H4 (cell line): ENCODE results near the gene POC1B. TPM values are rescaled to one million over a fixed set of nuclear protein-coding genes. Genes with fewer than 3 reads are reported as not detected.
A peak's percentile ranks its signal among the peaks of the same experiment; 100 is the strongest.

ENCODE experiments used
- DNase-seq: peaks from one replicate; pipeline ENCODE4 v3.0.0-alpha.2; 2015; ENCODE audit warnings: low spot score
- total RNA-seq: library from RNA; depleted of rRNA; stranded (reverse); fragments of >200 nt; shearing (Covaris generic); gene quantifications from 2 replicates; pipeline ENCODE4 v1.2.3, GENCODE V29; 2014; rRNA removed

POC1B gene
- total RNA-seq, 1 experiment from 2014 or later = 9.5 TPM

DNA sequence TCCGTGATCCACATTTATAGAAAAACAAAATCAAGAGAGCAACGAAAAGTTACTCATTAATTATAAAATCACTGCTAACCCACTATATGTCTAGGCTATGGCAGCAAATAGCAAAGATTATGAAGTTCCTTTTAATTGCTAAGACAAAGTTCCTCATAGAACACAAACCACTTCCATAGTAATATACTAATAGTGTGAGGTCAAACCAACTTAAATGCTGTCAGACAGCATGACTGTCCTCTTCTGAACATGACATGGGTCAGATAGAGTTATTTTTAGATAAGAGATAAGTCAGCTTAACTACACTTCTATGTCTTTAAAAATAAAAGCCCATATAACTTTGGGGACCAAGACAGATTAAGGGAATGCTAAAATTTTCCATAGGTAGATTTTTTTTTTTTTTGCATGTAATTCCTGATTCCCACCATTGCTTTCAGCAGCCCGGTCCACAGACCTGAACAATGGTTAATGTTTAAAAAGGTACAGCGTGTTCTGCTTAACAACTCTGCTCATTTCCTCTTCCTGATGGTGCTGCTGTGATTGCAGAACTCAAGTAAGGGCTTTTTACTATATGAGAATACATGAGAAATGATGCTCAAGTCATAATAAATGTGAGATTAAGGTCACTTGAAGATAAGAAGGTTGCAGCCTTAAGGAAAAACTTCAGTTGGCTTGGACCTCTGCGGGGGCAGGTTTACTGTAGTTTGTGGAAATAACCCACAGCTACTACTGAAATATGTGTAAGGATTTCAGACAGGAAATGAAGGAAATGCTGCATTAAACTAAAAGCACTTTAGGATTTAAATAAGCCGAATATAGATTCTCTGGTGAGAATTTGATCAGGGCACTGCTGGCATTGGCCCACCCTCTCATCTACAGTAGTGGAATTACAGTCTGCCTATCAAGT lies 135.8 kb downstream of the POC1B start:
- no peak for DNase-seq

DNA sequence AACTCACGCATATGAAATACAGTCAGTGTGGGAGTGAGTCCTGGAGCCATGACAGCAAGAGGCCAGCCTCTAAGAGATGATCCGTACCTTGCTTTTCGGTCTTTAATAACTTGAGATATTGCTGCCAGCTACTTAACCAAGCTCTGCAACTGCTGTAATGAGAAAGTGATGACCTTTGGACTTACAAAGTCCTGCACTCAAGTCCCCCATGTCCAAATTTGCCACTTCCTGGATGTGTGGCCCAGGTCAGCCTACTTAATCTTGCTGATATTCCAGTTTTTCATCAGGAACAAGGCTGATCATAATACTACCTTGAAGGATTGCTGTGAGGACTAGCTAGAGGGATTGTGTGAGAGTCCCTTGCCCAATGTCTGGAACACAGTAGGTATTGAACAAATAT lies 139.7 kb downstream of the POC1B start:
- DNase-seq = no peak

DNA sequence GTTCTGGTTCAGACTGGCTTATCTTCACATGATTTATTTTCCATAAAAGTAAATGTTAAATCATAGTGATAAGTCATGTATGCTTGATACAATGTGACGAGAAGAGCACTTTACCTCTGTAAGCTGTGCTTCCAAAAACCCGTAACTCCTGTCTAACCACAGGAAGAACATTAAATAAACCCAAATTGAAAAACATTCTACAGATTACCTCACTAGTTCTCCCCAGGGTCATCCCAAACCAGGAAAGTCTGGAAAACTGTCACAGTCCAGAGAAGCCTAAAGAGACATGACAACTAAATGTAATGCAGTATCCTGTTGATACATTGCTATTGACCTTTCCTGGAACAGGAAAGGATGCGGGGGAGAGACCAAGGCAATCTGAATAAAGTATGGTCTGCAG lies 141.0 kb downstream of the POC1B start:
- no peak for DNase-seq

DNA sequence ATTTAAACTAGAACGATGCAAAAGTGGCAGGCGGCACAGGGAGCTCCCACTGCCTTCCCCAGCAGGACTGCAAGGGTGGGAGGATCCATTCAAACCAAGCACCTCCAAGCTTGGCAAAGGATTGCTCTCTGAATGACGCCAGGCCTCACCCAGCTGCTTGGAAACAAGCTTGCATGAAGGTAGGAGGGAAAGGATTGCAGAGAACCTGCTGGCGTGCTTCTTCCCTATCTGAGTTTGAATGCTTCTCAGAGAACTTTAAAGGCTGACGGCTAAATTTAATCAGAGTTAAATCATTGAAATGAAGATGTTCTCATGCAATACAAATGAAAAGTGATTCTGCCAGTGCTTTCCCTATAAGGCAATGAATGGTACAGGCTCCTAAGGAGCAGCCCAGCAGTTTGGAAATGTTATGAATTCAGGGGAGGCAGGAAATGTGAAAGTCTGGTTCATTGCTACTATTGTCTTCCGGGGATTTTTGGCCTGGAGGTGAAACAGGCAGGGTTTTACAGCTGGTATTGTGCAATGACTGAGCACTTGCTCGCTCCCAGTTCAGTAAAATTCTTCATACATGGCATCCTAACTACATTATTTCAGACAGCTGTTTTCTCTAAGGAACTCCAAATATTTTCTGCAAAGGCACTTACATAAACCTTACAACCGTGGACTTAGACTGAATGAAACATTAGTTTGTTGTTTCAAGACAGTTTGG lies 141.6 kb downstream of the POC1B start:
- peak; percentile 53 for DNase-seq

DNA sequence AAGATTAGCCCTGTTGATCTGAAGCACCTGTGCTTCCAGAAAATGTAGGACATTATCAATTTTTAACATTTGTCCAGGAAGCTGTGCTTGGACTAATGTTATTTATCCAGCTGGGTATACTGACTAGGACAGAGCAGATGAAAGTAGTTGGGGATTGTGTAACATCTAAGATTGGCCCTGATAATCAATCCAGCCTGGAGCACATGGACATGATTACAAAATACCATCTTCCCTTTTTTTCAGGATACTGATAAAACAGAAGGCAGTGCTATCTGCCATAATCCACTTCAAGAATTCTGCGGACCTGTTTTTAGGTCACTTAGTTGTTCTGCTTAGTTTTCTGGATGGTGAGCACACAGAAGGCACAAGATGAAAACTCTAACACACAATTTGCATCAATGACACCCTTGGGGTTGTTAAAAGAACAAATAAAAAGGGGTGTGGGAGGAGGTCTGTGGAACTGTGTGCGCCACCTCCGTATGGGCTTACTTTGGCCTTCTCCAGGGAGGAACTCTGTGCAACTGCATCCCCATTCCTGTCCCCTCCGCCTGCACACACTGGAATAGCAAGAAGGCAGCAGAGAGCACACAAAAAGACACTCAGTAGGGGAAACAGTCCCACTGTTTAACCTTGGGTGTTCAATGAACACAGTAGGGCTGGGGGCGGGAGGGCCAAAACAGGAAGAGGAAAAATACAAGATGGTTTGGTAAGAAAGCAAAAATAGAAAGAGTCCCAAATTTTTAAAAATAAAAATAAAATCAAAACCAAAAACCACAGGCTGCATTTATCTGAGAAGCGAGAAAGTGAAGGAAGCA lies 142.4 kb downstream of the POC1B start:
- no peak for DNase-seq

DNA sequence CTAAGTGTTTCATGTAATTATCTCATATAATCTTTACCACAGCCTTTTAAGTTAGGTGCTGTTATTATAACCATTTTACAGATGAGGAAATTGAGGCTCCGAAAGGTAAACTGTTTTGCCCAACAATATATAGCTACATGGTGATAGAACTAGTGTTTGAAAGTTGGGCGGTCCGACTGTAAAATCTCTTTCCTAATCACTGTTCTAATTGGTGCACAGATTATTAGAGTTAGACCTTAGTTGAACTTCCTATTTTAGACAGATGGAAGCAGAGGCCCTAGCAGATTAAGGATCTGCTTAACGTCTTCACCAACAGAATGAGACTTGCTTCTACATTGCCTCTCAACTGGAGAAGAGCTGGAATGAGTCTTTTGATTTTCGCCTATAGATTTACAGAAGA lies 143.5 kb downstream of the POC1B start:
- DNase-seq = no peak

DNA sequence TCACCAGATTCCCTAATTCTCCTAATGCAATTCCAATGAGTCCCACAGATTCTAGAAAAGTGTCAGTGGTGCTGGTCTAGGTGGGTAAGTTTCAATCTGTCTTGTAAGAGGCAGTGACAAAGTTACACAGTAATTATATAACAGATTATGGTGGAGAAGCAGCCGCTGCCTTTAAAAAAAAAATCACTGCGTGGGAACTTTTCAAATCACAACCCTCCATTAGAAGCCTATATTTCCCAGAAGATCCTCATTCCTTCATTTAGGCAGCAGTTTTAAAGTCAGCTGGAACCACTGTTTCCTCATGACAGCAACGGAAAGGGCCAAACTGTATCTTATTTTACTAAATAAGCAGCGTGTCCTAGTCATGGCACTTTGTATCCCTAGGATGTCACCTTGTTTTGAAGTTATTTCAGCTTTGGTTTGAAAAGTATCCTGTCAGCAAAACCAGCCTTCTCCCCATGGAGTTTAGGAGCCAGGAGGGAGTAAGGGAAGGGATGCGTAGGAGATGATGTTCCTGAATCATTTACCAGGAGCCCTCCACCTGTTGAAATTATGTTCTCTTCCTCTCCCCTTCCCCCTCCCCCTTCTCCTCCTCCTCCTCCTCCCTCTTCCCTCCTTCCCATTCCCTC lies 145.9 kb downstream of the POC1B start:
- no peak for DNase-seq

DNA sequence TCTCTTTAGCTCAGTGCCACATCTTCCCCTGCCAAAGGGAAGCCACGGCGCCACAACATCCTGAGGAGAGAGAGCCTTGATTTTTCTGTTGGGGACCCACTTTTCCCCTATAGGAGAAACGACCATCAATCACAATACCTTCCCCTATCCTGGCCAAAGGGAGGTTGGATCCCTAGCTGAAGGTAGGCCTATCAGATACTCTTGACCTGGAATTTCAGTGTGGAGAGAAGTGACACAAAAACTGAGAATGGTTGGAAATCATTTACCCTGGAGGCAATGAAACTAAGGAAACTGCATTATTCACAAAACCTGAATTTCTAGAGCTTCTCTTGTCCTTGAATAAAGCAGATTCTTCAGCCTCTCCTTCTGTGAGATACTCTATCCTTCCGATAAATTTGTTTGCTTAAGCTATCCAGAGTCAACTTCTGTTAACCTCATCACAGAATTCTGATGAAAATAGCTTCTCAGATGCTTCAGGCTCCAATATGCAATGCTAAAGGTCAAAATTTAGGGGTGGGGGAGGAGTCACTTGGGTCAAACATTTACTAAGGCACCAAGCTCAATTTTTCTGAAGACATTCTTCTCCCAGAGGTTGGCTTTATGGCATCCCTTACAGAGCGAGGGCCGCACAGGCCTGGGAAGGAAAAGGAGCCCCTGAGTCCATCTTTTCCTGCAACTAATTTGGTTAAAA lies 146.6 kb downstream of the POC1B start:
- DNase-seq = no peak

DNA sequence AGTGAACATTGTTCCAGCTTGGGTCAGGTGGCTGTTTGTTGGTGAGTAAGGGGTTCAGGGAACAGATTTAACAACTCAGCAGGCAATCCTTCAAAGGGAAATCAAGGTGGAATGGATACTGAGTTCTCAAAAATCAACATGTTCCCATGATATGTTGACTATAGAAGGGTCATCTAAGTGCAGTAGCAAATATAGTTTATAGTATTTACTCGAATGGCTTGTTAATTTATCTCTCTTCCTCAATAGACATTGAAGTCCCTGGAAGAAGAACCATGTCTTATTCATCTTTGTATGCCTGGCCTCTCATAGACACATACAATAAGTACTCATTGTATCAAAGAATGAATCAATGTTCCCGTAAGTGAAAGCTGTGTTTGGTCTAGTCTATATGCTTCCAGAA lies 149.0 kb downstream of the POC1B start:
- DNase-seq = no peak

DNA sequence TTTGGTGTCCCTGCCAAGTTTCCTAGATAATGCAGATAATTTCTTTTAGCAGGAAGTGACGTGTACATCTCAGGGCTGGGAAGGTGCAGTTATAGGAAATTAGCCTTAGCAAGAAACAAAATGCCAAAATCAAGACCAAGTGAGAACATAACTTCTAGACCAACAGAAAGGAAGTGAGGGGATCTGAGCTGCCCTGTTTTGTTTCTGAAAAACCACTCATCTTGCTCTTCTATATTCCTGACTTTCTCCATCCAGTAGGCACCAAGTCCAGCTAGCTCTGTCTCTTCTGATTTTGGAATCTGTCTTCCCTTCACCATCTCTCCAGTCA lies 149.7 kb downstream of the POC1B start:
- no peak for DNase-seq

DNA sequence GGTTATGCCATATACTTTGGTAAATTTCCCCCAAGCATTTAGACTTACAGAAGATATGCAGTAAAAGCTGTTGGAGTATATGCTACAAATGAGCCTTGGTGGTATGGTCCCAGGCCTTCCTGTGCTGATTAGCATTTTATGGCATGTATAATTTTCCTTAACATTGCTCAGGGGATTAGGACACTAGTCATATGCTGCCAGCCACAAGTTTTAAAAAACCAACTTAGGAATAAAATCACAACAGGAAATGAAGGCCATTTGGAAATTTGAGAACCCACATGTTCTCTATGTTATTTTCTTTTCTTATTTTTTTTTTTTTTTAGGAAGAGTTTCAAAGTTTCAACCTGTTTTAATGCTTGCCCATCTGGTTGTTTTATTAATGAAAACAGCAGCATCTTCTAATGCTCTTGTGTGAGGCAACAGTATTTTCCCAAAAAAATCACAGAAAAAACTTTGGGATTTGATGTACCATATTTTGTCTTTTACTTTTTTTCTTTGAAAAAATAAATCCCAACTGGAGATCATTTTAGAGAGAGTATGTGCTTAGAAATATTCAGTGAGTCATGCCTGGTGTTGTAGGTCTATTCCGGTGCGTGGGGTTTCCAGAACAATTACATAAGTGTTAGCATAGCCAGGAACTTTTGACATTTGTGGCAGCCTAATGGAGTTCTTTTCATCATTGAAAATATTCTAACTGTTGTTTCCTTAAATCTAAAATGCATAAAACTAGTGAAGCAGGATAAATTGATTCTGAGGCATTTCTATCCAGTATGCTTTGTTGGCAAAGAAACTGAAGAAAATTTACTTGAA lies 151.9 kb downstream of the POC1B start:
- peak; percentile 64 for DNase-seq

DNA sequence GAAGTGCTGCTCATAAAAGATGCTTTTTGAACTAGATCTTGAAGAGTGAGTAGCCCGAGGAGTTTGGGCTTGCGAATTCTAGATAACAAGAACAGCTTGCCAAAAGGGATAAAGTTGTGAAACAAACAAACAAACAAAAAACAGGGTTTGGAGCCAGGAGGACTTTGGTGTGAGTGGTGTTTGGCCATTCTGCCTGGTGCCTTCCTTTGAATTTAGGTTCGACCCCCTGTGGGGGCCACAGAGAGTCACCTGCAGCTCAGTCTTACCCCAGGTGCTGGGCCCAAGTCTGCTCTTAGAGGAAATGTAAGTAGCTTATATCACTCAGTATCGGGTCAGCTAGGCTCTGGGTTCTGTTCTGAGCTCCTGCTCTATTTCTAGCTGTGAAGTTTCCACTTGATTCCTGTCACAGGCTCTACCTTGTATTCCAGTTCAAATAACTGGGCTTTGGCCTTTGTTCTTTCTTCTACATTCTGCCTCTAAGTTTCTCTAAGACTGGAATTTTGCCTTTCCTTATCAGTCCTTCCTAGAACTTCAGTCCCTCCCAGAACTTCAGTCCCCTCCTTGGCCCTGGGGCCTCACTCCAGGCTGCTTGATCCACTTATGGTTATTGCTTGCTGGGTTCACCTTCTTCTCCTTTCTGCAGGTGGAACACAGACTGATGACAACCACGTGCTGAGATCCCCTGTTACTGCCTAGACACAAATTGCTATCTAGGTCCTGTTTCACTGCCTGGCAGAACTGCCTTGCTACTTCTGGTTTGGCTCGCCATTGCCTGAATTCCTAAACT lies 153.1 kb downstream of the POC1B start:
- DNase-seq = no peak

DNA sequence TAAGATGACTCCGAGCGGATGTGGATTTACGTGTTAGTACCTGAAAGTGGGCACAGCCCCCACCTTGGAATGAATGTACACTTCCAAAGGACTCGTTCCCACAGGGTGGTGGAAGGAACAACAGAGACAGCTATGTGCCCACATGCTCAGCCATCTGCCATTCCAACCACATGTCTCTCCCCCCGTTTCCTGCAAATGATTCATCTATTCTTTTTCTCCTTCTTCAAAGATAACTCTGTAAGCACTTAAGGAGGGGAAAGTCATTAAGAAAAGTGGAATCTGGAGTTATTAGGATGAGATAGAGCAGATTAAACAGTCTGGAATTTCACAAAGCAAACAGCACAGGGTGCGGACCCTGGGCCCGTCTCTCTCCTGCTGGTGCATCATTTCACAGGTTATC lies 155.0 kb downstream of the POC1B start:
- peak; percentile 54 for DNase-seq

DNA sequence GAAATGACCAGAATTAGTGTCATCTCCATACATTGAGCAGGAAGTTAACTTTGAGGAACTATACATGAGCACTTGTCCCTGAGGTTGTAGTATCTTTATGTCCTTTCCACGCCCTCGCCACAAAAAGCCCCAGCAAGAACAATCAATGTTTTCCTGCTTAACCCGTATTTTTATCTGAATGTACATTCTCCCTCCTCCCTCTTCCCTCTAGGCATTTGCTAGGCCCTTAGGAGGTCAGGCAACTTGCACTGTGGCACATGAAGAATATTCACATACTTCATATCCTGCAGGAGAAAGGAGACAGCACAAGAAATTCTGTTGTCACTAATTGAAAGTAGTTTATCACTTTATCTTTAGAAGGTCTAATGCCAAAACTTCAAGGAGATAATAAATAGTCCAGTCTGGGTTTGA lies 155.4 kb downstream of the POC1B start:
- no peak for DNase-seq

Other genes starting within 250 kb of the POC1B start
- gene DUSP6, start 173.5 kb downstream of the POC1B start, total RNA-seq = 2.7 and 4.0 TPM in 2 replicates
- 3.6 and 4.0 TPM in 2 replicates for gene GALNT4, start 1.3 kb downstream of the POC1B start, total RNA-seq
- gene ATP2B1, start 182.8 kb upstream of the POC1B start, total RNA-seq = 23.2 and 28.7 TPM in 2 replicates